22Rv1 (cell line): ENCODE data around the gene ZNF385B.

Source experiments
- CTCF ChIP-seq: fragments of 450-650 bp; IDR thresholded peaks from 2 replicates; pipeline ENCODE4 v1.5.1; 2017; ENCODE audit warnings: mild to moderate bottlenecking
- ZFX ChIP-seq: fragments of 450-650 bp; IDR thresholded peaks from 2 replicates; pipeline ENCODE4 v1.6.1; 2017; ENCODE audit warnings: antibody characterized with exemption, borderline replicate concordance

DNA sequence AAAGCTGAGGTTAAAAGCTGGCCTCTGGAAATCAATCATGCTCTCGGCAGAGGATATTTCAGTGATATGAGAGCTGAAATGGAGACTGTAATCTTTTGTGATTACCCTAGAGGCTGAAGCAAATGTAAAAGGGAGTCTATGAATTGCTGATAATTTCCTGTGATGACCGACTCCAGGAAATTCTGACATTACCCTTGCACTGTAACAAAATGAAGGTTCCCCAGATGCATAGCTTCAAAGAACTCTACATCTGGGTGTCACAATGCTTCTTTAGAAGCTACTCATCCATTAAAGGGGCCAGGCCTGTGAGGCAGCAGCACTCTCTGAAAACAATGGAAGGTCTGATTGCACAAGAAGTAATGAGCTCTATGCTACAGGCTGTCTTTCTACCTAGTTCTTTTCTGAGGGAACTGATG lies 328.5 kb downstream of the ZNF385B start:
- no peak for TF ChIP-seq CTCF
- TF ChIP-seq ZFX, result no peak
